ENCODE measurements around the gene DLG2.

- TF ChIP-seq REST (IDR thresholded peaks at IDR 0.05; ENCODE audit: insufficient replicate concordance, low read depth): no peak
- no peak for TF ChIP-seq CTCF (IDR thresholded peaks at IDR 0.05; ENCODE audit: insufficient read depth, low read length)
- no peak for TF ChIP-seq POLR2AphosphoS5 (IDR thresholded peaks at IDR 0.05; ENCODE audit: low read depth)
- TF ChIP-seq GABPA (IDR thresholded peaks at IDR 0.05; ENCODE audit: low read depth): no peak
- no peak for TF ChIP-seq SPI1 (IDR thresholded peaks at IDR 0.05; ENCODE audit: borderline replicate concordance, low read depth)
Observed at GRCh38 chr11:84270466-84270865, 1356.7 kb downstream of the DLG2 start.
